GM21360 (cell line): ENCODE measurements around the gene NHERF2.
"Not testable (repeated sequence)": the region's sequence is repeated elsewhere in the genome, so short reads cannot be mapped to it uniquely, and the experiment has no call there.

Experiments
- ATAC-seq: cut with Tn5 transposase; IDR thresholded peaks from one replicate; pipeline ENCODE4 v1.9.1; 2021; ENCODE audit warnings: mild to moderate bottlenecking, moderate library complexity; ENCODE audit not compliant: unreplicated experiment

The NHERF2 gene

GRCh38 chr16:2025251-2025650 lies 1.5 kb upstream of the NHERF2 start:
- ATAC-seq: no peak

GRCh38 chr16:2025878-2026460 lies 733 bp upstream of the NHERF2 start:
- no peak for ATAC-seq

- ATAC-seq: no peak
These were observed 615 bp downstream of the NHERF2 start for GRCh38 chr16:2027024-2028010.

- ATAC-seq: no peak
These were observed 1.4 kb downstream of the NHERF2 start for GRCh38 chr16:2028146-2028545.

GRCh38 chr16:2028620-2029220 lies 2.0 kb downstream of the NHERF2 start:
- ATAC-seq: no peak

GRCh38 chr16:2029350-2029749 lies 2.6 kb downstream of the NHERF2 start:
- no peak for ATAC-seq

- ATAC-seq: no peak
These were observed 3.3 kb downstream of the NHERF2 start for GRCh38 chr16:2030036-2030435.

GRCh38 chr16:2031081-2031577 lies 4.4 kb downstream of the NHERF2 start:
- no peak for ATAC-seq

GRCh38 chr16:2032285-2033056 lies 5.8 kb downstream of the NHERF2 start:
- no peak for ATAC-seq

- no peak for ATAC-seq
These were observed 6.6 kb downstream of the NHERF2 start for GRCh38 chr16:2033057-2033908.

- ATAC-seq: not testable (repeated sequence)
These were observed 7.4 kb downstream of the NHERF2 start for GRCh38 chr16:2033909-2034695.

- no peak for ATAC-seq
These were observed 8.2 kb downstream of the NHERF2 start for GRCh38 chr16:2034696-2035430.

GRCh38 chr16:2035431-2036199 lies 8.9 kb downstream of the NHERF2 start:
- no peak for ATAC-seq

- no peak for ATAC-seq
These were observed 9.7 kb downstream of the NHERF2 start for GRCh38 chr16:2036200-2036966.

GRCh38 chr16:2037115-2037514 lies 10.4 kb downstream of the NHERF2 start:
- ATAC-seq: no peak

GRCh38 chr16:2037647-2038381 lies 11.1 kb downstream of the NHERF2 start:
- ATAC-seq: no peak
